Measurements from ENCODE around the gene CABP2. TPM values are rescaled to one million over a fixed set of nuclear protein-coding genes. Genes with fewer than 3 reads are reported as not detected.
"Not testable (repeated sequence)": the region's sequence is repeated elsewhere in the genome, so short reads cannot be mapped to it uniquely, and the experiment has no call there.

CABP2 gene
- total RNA-seq, 2 donors from 2014 or later: not detected

- H3K36me3 ChIP-seq: no peaks in the 10 kb centered on the region
Measured at GRCh38 chr11:67548555-67549110, 25.4 kb upstream of the CABP2 start.

GRCh38 chr11:67548112-67548511 lies 24.9 kb upstream of the CABP2 start:
- not testable (repeated sequence) for H3K9me3 ChIP-seq; H3K27me3 ChIP-seq; DNase-seq (ENCODE audit: low spot score); H3K36me3 ChIP-seq; H3K4me3 ChIP-seq; H3K27ac ChIP-seq
- H3K4me1 ChIP-seq: peaks cover 0 to 11% of the 10 kb centered on the region in 2 donors

More at GRCh38 chr11:67548555-67549110, 25.4 kb upstream of the CABP2 start:
- no peak overlapping the region for H3K4me3 ChIP-seq
- no peak for TF ChIP-seq CTCF (IDR thresholded peaks at IDR 0.05)
- H3K9me3 ChIP-seq: no peaks in the 10 kb centered on the region
- DNase-seq (ENCODE audit: low spot score): no peak
- H3K27me3 ChIP-seq: no peaks in the 10 kb centered on the region
- H3K27ac ChIP-seq: no peak overlapping the region
- H3K4me1 ChIP-seq: peaks cover 0 to 11% of the 10 kb centered on the region in 2 donors

GRCh38 chr11:67545280-67545679 lies 22.0 kb upstream of the CABP2 start:
- no peak for DNase-seq (ENCODE audit: low spot score)
- peak overlapping the region in 1 of 2 donors; percentile 61 for H3K27ac ChIP-seq
- no peak overlapping the region for H3K4me3 ChIP-seq
- no peaks in the 10 kb centered on the region for H3K27me3 ChIP-seq
- peak in 1 of 2 donors; percentile 18 for TF ChIP-seq CTCF (IDR thresholded peaks at IDR 0.05)
- H3K36me3 ChIP-seq: no peaks in the 10 kb centered on the region
- peaks cover 0 to 11% of the 10 kb centered on the region in 2 donors for H3K4me1 ChIP-seq
- H3K9me3 ChIP-seq: no peaks in the 10 kb centered on the region

- Histone ChIP-seq H3K27ac (peak overlapping the region in 1 of 2 donors; percentile 61), H3K4me1 (peaks cover 0 to 11% of the 10 kb centered on the region in 2 donors)
- TF ChIP-seq CTCF (IDR thresholded peaks at IDR 0.05): no peak
Measured at GRCh38 chr11:67544616-67545242, 21.5 kb upstream of the CABP2 start.

GRCh38 chr11:67543585-67543984 lies 20.3 kb upstream of the CABP2 start:
- no peak overlapping the region for H3K27ac ChIP-seq
- DNase-seq (ENCODE audit: low spot score): no peak
- H3K27me3 ChIP-seq: no peaks in the 10 kb centered on the region
- no peaks in the 10 kb centered on the region for H3K9me3 ChIP-seq
- TF ChIP-seq CTCF (IDR thresholded peaks at IDR 0.05): no peak
- H3K4me1 ChIP-seq: peaks cover 0 to 11% of the 10 kb centered on the region in 2 donors
- no peaks in the 10 kb centered on the region for H3K36me3 ChIP-seq
- H3K4me3 ChIP-seq: no peak overlapping the region

More at GRCh38 chr11:67544616-67545242, 21.5 kb upstream of the CABP2 start:
- Histone ChIP-seq H3K27me3 (no peaks in the 10 kb centered on the region), H3K9me3 (no peaks in the 10 kb centered on the region), H3K36me3 (no peaks in the 10 kb centered on the region), H3K4me3 (no peak overlapping the region)
- DNase-seq (ENCODE audit: low spot score): no peak

- Histone ChIP-seq H3K4me1 (peaks cover 0 to 11% of the 10 kb centered on the region in 2 donors), H3K27ac (no peak overlapping the region), H3K27me3 (no peaks in the 10 kb centered on the region), H3K9me3 (no peaks in the 10 kb centered on the region), H3K4me3 (no peak overlapping the region), H3K36me3 (no peaks in the 10 kb centered on the region)
- TF ChIP-seq CTCF (IDR thresholded peaks at IDR 0.05): no peak
- no peak for DNase-seq (ENCODE audit: low spot score)
Measured at GRCh38 chr11:67542971-67543370, 19.7 kb upstream of the CABP2 start.
